GM13976 (cell line): ENCODE results near the gene SEMA5B.

Source experiments
- DNase-seq: peaks from one replicate; pipeline ENCODE4 v3.0.0; 2012; ENCODE audit warnings: low spot score
- CTCF ChIP-seq: IDR thresholded peaks from 2 replicates; pipeline ENCODE4 v1.5.1; 2012; ENCODE audit warnings: borderline replicate concordance, mild to moderate bottlenecking; ENCODE audit not compliant: insufficient read depth; ENCODE audit errors: extremely low read depth, missing control alignments, control extremely low read depth
- in situ Hi-C: fragments of 300-500 bp; cut with MboI; formaldehyde crosslinking; loops from one replicate; pipeline ENCODE4 v1.12.0; 2022; ENCODE audit warnings: low sequenced_read_pairs, mixed read lengths, inconsistent platforms; ENCODE audit not compliant: unreplicated experiment

The SEMA5B gene

GRCh38 chr3:123015596-123015995, 12.0 kb downstream of the SEMA5B start:
- in situ Hi-C loops: no loop called here

GRCh38 chr3:123013876-123014275, 13.7 kb downstream of the SEMA5B start:
- in situ Hi-C loops: no loop called here
- no peak for DNase-seq
- no peak for TF ChIP-seq CTCF

More at GRCh38 chr3:123015596-123015995, 12.0 kb downstream of the SEMA5B start:
- TF ChIP-seq CTCF: no peak
- DNase-seq: no peak

- no peak for DNase-seq
- TF ChIP-seq CTCF: no peak
- in situ Hi-C loops: no loop called here
Measured at GRCh38 chr3:123012652-123013051, 14.9 kb downstream of the SEMA5B start.

GRCh38 chr3:123011447-123011846, 16.1 kb downstream of the SEMA5B start:
- DNase-seq: no peak
- no peak for TF ChIP-seq CTCF
- in situ Hi-C loops: no loop called here

- TF ChIP-seq CTCF: no peak
- in situ Hi-C loops: no loop called here
- DNase-seq: no peak
Measured at GRCh38 chr3:123008840-123009239, 18.7 kb downstream of the SEMA5B start.

GRCh38 chr3:123006609-123007008, 21.0 kb downstream of the SEMA5B start:
- in situ Hi-C loops: no loop called here
- DNase-seq: no peak
- no peak for TF ChIP-seq CTCF

- no peak for TF ChIP-seq CTCF
- DNase-seq: no peak
- in situ Hi-C loops: no loop called here
Measured at GRCh38 chr3:123005291-123005690, 22.3 kb downstream of the SEMA5B start.
